Midbrain (tissue), 1 donor: ENCODE measurements around the gene SPHK2.
A peak's percentile ranks its signal among the peaks of the same experiment; 100 is the strongest.

Source experiments
- DNase-seq: peaks from one replicate; lab custom pipeline; 2025; lab: John Stamatoyannopoulos, UW

The SPHK2 gene

DNA sequence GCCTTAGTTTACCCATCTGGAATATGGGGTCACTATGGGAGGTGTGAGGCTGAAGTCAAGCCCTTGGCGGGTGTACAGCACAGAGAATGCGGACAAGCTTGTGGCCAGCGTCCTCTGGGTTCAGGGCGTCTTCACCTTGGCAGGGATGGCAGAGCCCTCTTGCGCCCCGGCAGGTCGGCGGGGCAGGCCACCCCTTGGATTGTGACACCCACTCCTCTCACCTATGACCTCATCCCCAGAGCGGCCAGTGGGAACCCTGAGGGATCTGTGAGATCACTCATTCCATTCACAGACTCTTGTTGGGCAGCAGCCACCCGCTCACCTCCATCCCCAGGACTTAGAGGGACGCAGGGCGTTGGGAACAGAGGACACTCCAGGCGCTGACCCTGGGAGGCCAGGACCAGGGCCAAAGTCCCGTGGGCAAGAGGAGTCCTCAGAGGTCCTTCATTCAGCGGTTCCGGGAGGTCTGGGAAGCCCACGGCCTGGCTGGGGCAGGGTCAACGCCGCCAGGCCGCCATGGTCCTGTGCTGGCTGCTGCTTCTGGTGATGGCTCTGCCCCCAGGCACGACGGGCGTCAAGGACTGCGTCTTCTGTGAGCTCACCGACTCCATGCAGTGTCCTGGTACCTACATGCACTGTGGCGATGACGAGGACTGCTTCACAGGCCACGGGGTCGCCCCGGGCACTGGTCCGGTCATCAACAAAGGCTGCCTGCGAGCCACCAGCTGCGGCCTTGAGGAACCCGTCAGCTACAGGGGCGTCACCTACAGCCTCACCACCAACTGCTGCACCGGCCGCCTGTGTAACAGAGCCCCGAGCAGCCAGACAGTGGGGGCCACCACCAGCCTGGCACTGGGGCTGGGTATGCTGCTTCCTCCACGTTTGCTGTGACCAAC lies 12.6 kb upstream of the SPHK2 start, which contains the start of gene SPACA4:
Gene SPACA4, plus strand, starts transcription at position 280 of the 896 bp plus-strand sequence. Its CDS starts 237 bp downstream, at position 517.
- no peak for DNase-seq

DNA sequence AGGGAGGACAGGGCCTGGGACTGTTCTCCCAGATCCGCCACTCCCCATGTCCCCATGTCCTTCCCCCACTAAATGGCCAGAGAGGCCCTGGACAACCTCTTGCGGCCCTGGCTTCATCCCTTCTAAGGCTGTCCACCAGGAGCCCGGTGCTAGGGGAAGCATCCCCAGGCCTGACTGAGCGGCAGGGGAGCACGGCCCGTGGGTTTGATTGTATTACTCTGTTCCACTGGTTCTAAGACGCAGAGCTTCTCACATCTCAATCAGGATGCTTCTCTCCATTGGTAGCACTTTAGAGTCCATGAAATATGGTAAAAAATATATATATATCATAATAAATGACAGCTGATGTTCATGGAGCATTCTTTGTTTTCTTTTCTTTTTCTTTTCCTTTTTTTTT lies 11.9 kb upstream of the SPHK2 start:
- no peak for DNase-seq

DNA sequence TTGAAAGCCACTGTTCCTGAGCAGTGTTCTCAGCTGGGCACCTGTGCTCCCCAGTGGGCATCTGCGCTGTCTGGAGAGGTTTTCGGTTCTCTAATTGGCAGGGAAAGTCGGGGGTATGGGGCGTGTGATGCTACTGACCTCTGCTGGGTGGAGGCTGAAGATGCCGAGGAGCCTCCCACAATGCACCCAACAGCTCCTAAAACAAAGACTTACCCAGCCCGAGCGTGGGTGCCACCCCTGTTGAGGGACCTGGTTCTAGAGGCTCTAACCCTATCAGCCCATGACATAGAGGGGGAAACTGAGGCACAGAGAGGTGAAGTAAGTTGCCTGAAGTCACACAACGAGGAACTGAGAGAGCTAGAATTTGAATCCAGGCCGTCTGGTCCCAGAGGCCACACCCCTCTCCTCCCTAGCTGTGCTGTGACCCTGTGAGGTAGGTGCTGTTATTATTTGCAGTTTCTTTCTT lies 10.5 kb upstream of the SPHK2 start:
- DNase-seq, result peak; percentile 28

DNA sequence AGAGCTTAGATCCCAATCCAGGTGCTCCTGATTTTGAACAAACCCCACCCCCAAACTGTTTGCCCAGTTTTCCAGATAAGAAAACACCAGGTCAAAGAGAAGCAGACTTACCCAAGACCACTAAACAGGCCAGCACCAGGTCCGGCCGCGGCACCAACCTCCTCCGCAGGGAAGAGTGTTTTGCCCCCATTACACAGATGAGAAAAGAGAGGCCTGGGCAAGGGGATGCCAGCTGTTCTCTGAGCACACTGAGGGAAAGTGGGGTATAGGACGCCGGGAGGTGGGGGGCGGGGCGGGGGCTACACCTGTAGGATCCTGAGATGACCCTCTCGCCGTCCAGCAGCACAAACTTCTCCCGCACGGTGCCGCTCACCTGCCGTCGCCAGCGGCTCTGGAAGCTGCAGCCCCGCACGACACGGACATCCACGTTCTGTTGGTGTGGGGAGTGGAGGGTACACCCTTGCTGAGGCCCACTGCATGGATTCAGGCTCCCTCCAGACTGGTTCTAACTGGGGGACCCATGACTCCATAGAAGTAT lies 9.7 kb upstream of the SPHK2 start:
- DNase-seq, result no peak

DNA sequence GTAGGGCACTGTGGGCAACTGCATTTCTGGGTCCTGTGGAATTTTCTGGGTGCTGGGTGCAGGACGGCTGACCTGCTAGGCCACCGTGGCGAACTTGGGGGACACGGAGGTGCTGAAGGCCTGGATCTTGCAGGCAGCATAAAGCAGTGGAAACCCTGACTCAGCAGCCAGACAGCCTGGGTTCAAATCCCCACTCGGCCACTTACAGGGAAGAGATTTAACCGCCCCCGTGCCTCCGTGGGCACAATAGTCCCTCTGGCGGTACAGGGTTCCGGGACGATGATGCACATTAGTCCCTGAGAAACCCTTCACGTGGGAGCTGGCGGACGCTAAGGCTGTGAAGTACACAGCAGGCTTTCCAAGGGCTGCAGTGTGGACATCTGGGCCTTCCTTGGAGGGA lies 7.4 kb upstream of the SPHK2 start:
- no peak for DNase-seq

DNA sequence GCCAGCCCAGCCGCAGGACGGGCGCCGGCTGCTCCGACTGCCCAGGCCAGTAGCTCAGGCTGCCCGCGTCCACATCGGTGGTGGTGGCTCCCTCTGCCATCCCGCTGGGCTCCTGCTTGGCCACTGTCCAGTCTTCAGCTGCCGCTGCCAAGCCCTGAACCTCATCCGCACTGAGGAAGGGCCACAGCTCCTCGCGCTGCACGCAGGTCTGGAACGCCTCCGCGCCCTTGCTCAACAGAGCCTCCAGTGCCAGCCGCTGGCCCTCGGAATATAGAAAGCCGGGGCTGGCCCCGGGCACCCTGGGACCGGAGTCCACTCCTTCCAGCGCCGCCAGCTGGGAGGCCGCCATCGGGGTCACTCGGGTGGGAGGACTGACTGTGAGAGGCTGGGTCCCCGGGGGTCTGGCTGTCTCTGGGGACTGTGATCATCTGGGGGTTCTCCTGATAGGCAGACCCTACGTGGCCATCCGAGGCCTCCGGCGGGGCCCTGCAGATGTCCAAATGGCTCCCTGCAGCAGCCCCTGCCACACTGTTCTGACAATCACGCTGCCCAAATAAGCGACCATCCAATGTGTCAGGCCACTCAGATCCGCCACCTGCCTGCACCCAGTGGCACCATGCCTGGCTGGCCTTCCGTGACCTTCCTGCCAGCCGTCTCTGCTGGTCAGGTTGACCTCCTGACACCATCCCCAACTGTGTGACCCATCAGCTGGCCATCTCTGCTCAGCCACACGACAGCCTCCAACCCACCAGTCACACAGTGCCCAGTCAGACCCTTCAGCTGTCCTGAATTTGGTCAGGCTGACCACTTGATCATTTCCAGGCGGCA lies 6.1 kb upstream of the SPHK2 start:
- peak; percentile 42 for DNase-seq

DNA sequence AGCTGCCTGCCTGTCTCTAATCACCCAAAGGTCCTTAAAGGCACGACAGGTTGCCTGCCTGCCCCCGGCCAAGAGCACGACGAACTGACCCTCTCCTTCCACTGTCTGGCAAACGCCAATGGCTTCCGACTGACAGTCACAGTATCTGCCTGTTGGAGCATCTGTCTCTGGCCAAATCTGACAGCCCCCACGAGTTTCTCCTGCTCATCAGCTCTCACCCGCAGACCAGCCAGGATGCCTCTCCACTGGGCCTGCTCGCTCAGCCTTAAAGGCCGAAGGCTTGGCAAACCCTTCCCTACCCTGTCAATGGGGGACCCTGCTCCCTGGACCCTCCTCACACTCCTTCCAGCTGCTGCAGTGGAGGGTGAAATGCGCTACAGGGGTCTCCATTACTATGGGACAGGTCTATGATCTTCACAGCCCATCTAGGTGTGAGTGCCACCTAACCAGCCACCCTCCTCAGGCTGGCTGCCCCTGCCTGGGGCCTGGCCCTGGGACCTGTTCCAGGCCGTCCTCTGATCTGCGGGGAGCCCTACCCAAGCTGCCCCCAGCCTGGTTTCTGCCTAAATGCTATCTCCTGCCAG lies 5.4 kb upstream of the SPHK2 start:
- no peak for DNase-seq

DNA sequence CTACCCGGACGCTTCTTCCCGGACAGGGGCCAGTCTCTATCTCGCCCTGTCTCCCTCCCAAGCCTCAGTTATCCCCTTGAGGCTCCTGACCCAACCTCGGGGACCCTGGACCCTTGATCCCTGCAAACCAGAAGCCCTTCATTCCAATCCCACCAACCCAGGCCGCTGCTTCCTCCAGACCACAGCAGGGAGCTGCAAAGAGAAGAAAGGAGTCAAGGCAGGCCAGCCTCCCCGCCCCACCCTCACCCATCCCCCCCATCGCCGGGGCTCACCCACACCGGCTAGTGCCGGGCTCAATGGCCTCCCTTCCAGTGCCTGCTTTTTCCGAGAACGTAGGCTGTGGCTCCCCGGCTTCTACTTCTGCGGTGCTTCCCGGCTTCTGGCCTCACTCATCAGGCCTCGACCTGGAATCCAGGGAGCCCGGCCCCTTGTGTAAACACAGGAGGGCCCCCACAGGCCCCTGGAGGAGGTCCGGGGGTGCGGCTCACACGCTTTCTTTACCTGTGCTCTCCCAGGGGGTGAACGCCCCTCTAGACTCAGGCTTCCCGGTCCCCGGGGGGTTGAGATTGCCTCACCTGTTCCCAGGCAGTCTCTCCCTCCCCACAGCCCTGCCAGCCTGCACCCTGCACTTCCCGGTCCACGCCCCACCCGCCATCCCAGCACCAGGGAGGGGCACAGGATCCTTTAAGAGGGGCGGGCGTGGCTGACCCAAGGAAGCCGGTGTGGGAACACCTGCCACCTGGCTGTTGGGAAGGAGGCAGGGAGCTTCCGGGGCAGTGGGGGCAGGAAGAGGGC lies 4.7 kb upstream of the SPHK2 start, which contains the start of gene FAM83E:
Gene FAM83E, minus strand, starts transcription at position 641 of the 795 bp plus-strand sequence. CDS start 1,704 bp downstream, outside the sequence.
- DNase-seq, result no peak

DNA sequence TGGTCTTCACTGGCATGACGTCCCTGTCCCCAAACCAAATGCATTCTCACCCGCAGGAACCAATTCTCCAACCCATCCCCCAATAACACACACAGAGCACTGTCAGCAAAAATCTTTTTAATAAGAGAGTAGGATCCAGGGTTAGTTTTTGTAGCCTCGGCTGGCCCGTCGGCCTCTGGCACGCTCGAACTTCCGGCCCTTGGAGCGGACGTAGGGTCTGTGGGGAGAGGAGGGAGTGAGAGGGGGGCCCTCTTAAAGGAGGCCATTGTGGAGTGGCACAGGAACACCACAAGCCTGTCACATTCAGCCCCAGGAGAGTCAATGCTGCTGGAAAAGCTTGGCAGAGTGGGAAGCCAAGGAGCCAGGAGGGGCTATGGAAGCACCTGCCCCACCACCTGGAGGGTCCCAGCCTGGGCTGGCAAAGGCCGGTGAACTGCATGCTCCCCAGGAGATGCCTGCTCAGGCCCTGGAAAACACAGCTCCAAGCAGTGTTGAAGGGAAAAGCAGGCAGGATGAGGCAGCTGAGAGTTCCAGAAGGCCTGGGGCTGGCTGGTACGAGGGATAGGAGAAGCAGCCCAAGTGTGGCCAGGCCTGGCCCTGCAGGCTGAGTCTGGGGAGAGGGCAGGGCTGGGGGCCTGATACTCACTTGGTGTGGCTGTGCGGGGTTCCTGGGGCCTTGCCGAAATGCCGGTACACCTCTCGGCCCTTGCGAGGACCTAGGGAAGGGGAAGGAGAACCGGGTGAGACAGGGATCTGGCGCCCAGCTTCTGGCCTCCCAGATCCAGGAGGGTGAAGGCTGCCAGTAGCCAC lies 3.9 kb upstream of the SPHK2 start:
- DNase-seq, result no peak

DNA sequence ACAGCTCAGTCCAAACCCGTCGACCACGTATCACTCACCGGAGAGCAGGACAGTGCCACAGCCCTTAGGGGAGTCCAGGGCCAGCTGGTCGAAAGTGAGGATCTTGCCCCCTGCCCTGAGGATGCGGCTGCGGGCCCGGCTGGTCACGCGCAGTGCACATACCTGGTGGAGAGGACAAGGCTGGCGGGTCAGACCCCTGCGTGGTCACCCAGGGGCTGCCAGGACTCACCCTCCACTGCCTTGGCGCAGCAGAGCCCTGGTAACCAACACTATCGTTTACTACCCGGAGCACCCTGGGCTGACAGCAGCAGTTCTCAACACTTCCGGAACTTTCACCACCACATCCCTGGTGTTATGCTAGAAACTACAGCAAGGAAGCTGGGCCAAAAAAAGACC lies 3.3 kb upstream of the SPHK2 start:
- no peak for DNase-seq

DNA sequence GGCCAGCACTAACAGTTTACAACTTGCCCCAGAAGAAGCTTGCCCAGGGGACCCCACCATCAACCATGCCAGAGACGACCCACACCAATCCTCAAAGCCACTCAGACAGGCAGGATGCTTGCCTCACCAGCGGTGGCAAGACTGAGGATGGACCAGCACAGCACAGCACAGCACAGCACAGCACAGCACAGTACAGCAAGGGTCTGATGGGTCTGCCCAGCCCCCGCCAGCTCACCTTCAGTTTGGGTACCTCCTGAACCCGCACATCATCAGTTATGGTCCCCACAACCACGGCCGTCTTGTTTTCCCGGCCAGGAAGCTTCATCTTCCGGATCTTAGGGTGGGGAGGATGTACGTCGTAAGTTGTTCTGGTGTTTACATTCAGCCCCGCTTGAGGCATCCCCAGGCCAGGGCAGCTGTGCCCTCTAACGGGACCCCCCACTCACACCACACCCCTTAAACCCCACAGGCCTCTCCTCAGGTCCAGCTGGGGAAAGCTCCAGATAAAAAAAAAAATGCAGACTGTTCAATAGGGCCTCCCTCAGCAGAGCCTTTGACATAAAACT lies 2.7 kb upstream of the SPHK2 start:
- no peak for DNase-seq

DNA sequence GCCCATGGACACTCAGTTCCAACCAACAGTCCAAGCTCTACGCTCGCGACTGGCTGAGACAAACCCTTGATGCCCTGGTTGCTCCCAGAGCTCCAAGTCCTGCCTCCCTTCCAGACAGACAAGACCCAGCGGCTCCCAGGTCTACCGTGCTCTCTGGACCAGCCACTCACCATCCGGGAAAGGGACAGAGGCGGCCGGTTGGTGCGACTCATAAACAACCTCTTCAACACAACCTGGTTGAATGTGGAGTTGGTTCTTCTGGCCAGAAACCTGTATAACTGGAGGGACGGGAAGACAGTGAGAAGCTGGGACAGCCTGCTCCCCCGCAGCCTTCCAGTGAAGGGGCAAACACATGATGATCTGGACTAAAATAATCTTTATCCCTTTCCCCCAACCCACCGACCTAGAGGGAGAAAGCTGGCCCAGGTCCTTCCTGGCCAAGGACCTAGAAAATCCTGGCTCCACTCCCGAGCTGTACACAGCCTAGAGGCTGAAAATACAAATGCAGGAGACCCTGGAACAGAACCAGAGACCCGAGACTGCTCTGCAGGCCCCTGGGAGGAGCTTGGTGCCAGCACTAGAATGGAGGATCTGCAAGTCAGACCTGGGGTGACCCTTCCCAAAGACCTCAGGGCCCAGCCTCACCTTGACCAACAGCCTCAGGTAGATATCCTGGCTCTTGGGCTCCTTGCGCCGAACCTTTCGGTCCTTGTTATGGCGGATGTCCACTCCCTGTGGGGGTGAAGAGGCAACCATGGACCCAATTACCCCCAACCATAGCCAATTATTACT lies 2.0 kb upstream of the SPHK2 start:
- DNase-seq, result peak; percentile 30

DNA sequence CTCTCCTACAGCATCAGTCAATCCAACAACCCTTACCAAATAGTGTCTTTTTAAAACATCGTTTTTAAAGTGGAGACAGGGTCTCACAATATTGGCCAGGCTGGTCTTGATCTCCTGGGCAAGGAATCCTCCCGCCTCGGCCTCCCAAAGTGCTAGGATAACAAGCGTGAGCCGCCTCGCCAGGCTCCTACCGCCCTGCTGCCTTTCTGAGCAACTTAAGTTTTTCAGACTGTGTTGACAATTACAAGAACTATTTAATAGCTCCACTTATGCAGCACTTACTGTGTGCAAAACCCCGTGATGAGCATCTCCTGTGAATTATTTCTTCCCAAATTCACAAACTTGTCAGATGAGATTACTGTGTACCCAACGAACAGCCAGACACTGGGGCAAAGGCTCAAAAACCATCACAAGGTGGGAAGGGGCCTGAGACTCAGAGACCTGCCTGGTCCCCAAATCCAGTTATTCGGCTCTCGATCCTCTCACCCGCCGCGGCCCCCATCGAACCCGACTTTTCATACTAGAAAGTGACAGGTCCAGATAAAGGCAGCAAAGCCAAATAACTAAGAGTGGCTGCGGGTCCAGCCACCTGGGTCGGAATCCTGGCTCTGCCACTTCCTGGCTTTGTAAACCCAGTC lies 909 bp upstream of the SPHK2 start:
- no peak for DNase-seq

DNA sequence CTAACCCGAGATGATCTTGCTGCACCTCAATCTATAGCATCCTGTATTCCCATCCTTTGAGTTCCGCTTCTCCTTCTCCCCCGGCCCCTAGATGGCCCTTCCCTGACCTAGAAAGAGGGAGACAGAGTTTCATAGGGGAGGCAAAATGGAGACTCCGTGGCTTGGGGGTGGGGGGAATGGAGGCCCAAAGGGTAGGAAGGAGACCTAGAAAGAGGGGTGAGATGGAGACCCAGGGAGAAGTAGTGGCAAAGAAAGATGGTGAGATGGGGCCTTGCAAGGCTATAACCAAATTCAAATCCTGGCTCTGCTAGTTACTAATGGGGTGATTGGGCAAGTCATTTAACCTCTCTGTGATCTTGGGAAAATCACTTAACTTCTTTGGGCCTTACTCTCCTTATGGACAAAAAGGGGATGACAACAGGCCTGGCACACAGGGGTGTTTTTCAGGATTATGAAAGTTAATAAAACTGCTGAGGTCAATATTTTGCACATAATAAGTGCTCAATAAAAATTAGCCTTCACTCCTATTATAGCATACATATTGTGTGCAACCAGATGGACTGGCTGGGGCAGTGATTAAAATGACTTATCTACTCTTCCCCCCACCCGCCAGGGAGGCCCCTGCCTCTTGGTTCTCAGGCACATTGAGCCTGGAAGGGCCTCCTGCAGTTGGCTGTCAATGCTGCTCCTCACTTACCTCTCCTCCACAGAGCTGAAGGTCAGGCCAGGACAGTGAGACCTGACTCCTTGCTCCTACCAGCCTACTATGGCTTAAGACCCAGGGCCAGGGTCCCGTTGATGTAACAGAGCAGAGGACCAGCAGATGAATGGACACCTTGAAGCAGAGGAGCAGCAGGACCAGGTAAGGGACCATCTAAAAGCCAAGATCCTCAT lies 633 bp downstream of the SPHK2 start:
- no peak for DNase-seq

DNA sequence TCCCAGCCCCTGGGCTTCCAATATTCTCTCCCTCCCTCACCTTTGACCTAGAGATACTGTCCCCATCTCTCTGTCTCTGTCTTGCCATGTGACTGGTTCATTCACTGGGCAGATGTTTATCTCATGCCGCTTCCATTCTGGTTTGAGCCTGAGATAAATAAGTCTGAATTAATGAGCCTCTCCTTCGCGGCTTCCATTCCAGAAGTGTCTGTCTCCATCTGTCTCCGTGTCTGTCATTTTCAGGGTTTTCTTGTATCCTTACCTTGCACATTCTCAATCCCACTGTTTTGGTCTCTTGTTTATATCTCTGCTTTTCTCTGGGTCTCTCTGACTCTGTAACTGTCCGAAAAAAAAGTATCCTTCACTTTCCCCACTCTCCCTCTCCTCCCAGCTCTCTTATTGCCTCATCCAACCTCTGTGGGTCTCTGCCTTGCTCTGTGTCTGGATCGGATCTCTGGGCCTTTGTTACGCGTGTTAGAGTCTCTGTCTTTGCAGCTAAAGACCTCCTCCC lies 4.3 kb downstream of the SPHK2 start:
- no peak for DNase-seq

DNA sequence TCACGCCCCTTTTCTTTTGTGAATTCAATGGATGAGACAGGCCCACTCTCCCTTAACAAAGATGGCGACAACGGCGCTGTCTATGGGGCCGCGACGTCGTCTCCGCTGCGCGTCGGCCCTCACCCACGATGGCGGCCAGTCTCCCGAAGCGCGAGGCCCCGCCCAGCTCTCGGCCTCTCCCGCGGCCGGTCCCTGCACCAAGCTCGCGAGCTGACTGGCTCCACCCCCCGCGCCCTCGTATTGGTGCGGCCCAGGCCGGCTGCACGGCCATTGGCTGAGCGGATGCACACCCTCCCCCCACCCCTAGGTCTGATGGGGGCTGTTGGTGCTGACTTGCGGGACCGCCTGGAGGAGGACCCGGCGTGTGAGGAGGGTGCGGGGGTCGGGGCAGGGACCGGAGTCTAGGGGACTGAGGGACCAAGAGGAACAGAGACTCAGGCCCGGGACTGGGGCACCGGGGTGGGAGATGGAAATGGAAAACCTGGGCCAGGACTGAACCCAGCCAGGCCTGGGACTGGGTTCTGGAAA lies 4.8 kb downstream of the SPHK2 start:
- DNase-seq, result peak; percentile 98
